Keratinocyte (primary cell): ENCODE results near the gene FGD2. TPM values are rescaled to one million over a fixed set of nuclear protein-coding genes. Genes with fewer than 3 reads are reported as not detected.

Source experiments
- DNase-seq: peaks from one replicate; pipeline ENCODE4 v3.0.0-alpha.2; 2011; ENCODE audit warnings: low read depth, missing footprints, low spot score
- FAIRE-seq: peaks from 2 replicates; lab custom pipeline; 2011; peaks lifted over from hg19 to GRCh38; lab: Jason Lieb, UNC
- H2AFZ ChIP-seq: 2 replicates; pipeline ENCODE4 v1.6.0; 2012; ENCODE audit warnings: low read length, control low read depth, inconsistent platforms; ENCODE audit not compliant: control insufficient read depth
- H3K27ac ChIP-seq: 2 replicates; pipeline ENCODE4 v1.5.1; 2011; ENCODE audit warnings: low read length; ENCODE audit not compliant: control insufficient read depth, insufficient read depth
- H3K27me3 ChIP-seq: 3 replicates; pipeline ENCODE4 v1.6.0; 2011; ENCODE audit warnings: low read length; ENCODE audit not compliant: control insufficient read depth, insufficient read depth; ENCODE audit errors: extremely low read depth
- H3K36me3 ChIP-seq, 2 experiments: 2 replicates in 1 of 2; 3 replicates in 1 of 2; pipeline ENCODE4 v1.5.1; 2011; ENCODE audit warnings: low read length in 2 of 2, mild to moderate bottlenecking in 1 of 2; ENCODE audit not compliant: control insufficient read depth in 2 of 2, insufficient read depth in 2 of 2; ENCODE audit errors: extremely low read depth in 1 of 2
- H3K4me1 ChIP-seq: 3 replicates; pipeline ENCODE4 v1.5.1; 2011; ENCODE audit warnings: low read length; ENCODE audit not compliant: control insufficient read depth, insufficient read depth; ENCODE audit errors: extremely low read depth
- H3K4me2 ChIP-seq: 3 replicates; pipeline ENCODE4 v1.6.0; 2011; ENCODE audit warnings: low read depth, low read length; ENCODE audit not compliant: control insufficient read depth, insufficient read depth; ENCODE audit errors: extremely low read depth
- H3K4me3 ChIP-seq, 3 experiments: fragments of 200-600 bp in 1 of 3; sonication (generic) in 1 of 3; 2 replicates in 2 of 3; 3 replicates in 1 of 3; pipeline ENCODE4 v1.5.1; 2011 to 2016; ENCODE audit warnings: low read length in 3 of 3, mild to moderate bottlenecking in 3 of 3, control low read depth in 2 of 3, inconsistent platforms in 1 of 3, low read depth in 1 of 3, mixed read lengths in 1 of 3, mixed run types in 1 of 3, moderate library complexity in 1 of 3; ENCODE audit not compliant: control insufficient read depth in 2 of 3, insufficient read depth in 2 of 3; ENCODE audit errors: extremely low read depth in 1 of 3
- H3K79me2 ChIP-seq: 2 replicates; pipeline ENCODE4 v1.6.0; 2012; ENCODE audit warnings: low read length; ENCODE audit not compliant: control insufficient read depth, insufficient read depth
- H3K9ac ChIP-seq: 3 replicates; pipeline ENCODE4 v1.6.0; 2011; ENCODE audit warnings: low read length; ENCODE audit not compliant: control insufficient read depth, insufficient read depth; ENCODE audit errors: extremely low read depth
- H3K9me1 ChIP-seq: 3 replicates; pipeline ENCODE4 v1.6.0; 2011; ENCODE audit warnings: low read length; ENCODE audit not compliant: control insufficient read depth, insufficient read depth; ENCODE audit errors: extremely low read depth
- H3K9me3 ChIP-seq: 2 replicates; pipeline ENCODE4 v1.5.1; 2012; ENCODE audit warnings: low read depth, low read length; ENCODE audit not compliant: control insufficient read depth
- H4K20me1 ChIP-seq: 3 replicates; pipeline ENCODE4 v1.6.0; 2011; ENCODE audit warnings: low read length; ENCODE audit not compliant: control insufficient read depth, insufficient read depth; ENCODE audit errors: extremely low read depth
- CTCF ChIP-seq, 3 experiments: IDR thresholded peaks in 1 of 3; conservative IDR thresholded peaks in 1 of 3; optimal IDR thresholded peaks in 1 of 3; 2 replicates in 2 of 3; 3 replicates in 1 of 3; pipeline versions ENCODE3 to v1.5.1; 2011; ENCODE audit warnings: low read length in 3 of 3, mild to moderate bottlenecking in 3 of 3, moderate library complexity in 2 of 3, control low read depth in 1 of 3, inconsistent platforms in 1 of 3; ENCODE audit not compliant: insufficient read depth in 2 of 3; ENCODE audit errors: extremely low read depth in 1 of 3
- EZH2 ChIP-seq: IDR thresholded peaks from one replicate; pipeline ENCODE4 v1.6.1; 2012; ENCODE audit warnings: inconsistent platforms, mild to moderate bottlenecking, low read length, moderate library complexity
- dilution Hi-C: fragments of 300-500 bp; cut with MboI; formaldehyde crosslinking; loops from one replicate; pipeline ENCODE4 v1.7.0; 2020; ENCODE audit warnings: low sequenced_read_pairs; ENCODE audit not compliant: extremely low pct_ligation_motif_present
- polyA plus RNA-seq, 5 experiments: library from polyadenylated mRNA; depleted of rRNA in 3 of 5; stranded (reverse) in 3 of 5; stranded (forward) in 1 of 5; unstranded in 1 of 5; fragments of >200 nt; gene quantifications; 1 replicate in 1 of 5; 2 replicates in 3 of 5; 3 replicates in 1 of 5; pipeline versions ENCODE4 v1.2.1 to v1.2.3, GENCODE V29; 2011 to 2012; ENCODE audit warnings: missing spikeins in 2 of 5, low read depth in 1 of 5, low replicate concordance in 1 of 5

Gene FGD2
- polyA plus RNA-seq, 1 donor (not counting 4 experiments of a cell fraction or from before 2014, with no cell fraction given): 0.03 TPM

DNA sequence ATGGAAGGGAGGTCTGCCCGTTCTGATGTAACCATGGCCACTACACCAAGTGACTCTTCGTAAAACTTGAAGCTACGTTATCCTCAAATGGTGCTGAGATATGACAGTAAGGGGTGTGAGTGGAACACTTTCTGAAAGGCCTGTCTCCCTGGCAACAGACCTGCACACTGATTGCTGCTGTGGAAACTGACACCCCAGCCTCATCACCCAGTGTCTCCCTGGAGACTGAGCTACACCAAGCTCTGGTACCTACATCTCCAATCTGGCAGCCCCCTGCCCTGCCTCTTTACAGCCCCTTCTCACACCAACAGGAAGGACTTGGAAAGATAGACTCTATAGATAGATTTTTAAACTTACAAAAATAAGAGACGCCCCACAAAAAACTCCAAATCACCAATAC, 37.7 kb upstream of the FGD2 start:
- Histone ChIP-seq H3K36me3 (peaks cover 24 to 55% of the 10 kb centered on the region in 2 experiments), H3K4me3 (no peak overlapping the region), H3K9me3 (no peaks in the 10 kb centered on the region), H3K9me1 (peaks cover 3% of the 10 kb centered on the region), H4K20me1 (no peaks in the 10 kb centered on the region), H2AFZ (no peak overlapping the region), H3K79me2 (no peaks in the 10 kb centered on the region), H3K9ac (no peak overlapping the region), H3K4me2 (no peak overlapping the region), H3K27ac (no peak overlapping the region), H3K4me1 (peaks cover 47% of the 10 kb centered on the region), H3K27me3 (no peaks in the 10 kb centered on the region)
- TF ChIP-seq CTCF (optimal IDR thresholded peaks at IDR 0.05 in 1 of 3, IDR thresholded peaks at IDR 0.05 in 1 of 3, conservative IDR thresholded peaks at IDR 0.05 in 1 of 3; ENCODE audit: extremely low read depth in 1 of 3, insufficient read depth in 2 of 3, low read length in 3 of 3): no peak
- no peak for TF ChIP-seq EZH2
- no peak for DNase-seq
- FAIRE-seq: no peak
- dilution Hi-C loops: no loop called here

DNA sequence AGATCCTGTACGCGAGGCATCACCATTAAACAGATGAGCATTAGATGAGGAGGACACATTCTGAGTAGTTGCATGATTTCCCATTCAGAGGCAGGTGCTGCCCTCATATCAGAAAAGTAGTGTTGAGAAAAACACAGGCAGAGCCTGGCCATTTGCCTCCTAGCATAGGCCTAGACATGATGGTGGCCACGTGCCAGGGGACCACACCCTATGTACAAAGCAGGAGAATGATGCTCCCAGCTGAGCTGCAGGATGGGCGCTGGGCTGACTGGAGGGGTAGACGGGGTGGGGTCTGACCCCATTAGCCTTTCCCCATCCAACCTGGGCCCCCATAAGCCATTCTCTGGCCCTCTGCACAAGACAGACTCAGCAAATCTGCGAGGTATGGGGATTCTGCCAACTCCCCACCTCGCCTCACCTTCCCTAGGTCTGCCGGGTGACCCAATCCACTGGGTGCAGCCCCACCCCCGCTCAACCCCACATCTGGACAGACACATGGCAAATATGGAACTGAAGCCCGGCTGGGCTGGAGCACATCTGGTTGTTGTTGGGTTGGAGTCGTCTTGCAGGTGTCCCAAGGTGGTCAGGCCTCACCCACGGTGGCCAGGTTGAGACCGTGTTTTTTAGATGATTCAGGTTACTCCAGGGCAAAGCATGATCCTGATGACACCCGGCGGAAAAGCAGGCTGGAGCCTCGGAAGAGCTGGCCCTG, 37.0 kb upstream of the FGD2 start:
- no peaks in the 10 kb centered on the region for H3K9me3 ChIP-seq
- no peaks in the 10 kb centered on the region for H3K27me3 ChIP-seq
- H3K9ac ChIP-seq: no peak overlapping the region
- H3K4me2 ChIP-seq: no peak overlapping the region
- peaks cover 44% of the 10 kb centered on the region for H3K4me1 ChIP-seq
- no peak overlapping the region for H2AFZ ChIP-seq
- no peaks in the 10 kb centered on the region for H4K20me1 ChIP-seq
- no peak overlapping the region for H3K4me3 ChIP-seq
- no peaks in the 10 kb centered on the region for H3K79me2 ChIP-seq
- TF ChIP-seq EZH2 (no peak), CTCF (optimal IDR thresholded peaks at IDR 0.05 in 1 of 3, IDR thresholded peaks at IDR 0.05 in 1 of 3, conservative IDR thresholded peaks at IDR 0.05 in 1 of 3; ENCODE audit: extremely low read depth in 1 of 3, insufficient read depth in 2 of 3, low read length in 3 of 3) (no peak)
- DNase-seq: no peak
- dilution Hi-C loops: no loop called here
- FAIRE-seq: peak; percentile 71
- H3K9me1 ChIP-seq: peaks cover 3% of the 10 kb centered on the region
- peaks cover 26 to 55% of the 10 kb centered on the region in 2 experiments for H3K36me3 ChIP-seq
- H3K27ac ChIP-seq: no peak overlapping the region
